HUDEP-2 (cell line): Measurements from ENCODE around the gene IL9R.
"Not testable (repeated sequence)": the region's sequence is repeated elsewhere in the genome, so short reads cannot be mapped to it uniquely, and the experiment has no call there.

Experiments used
- DNase-seq, 76 experiments: peaks; one replicate each; lab custom pipeline; 2025; ENCODE audit not compliant: unreplicated experiment in 76 of 76; lab: John Stamatoyannopoulos, UW

IL9R gene

GRCh38 chrX:155997436-155997835 is at the start of gene IL9R:
Gene IL9R (plus strand): TSS chrX:155997696. CDS start chrX:155997760, 64 bp downstream.
- DNase-seq: no peak

GRCh38 chrX:155949098-155949497 is 48.4 kb upstream of the IL9R start:
- DNase-seq: no peak

GRCh38 chrX:155951237-155951789 is 46.2 kb upstream of the IL9R start:
- no peak for DNase-seq

- DNase-seq: no peak
These were observed 44.4 kb upstream of the IL9R start for GRCh38 chrX:155953055-155953454.

- DNase-seq: no peak
These were observed 42.7 kb upstream of the IL9R start for GRCh38 chrX:155954793-155955192.

GRCh38 chrX:155956099-155956498 is 41.4 kb upstream of the IL9R start:
- no peak for DNase-seq

- DNase-seq: no peak
These were observed 40.8 kb upstream of the IL9R start for GRCh38 chrX:155956649-155957048.

GRCh38 chrX:155957843-155958242 is 39.7 kb upstream of the IL9R start:
- DNase-seq: no peak

GRCh38 chrX:155959018-155959587 is 38.4 kb upstream of the IL9R start:
- no peak for DNase-seq

GRCh38 chrX:155962906-155963305 is 34.6 kb upstream of the IL9R start:
- no peak for DNase-seq

- DNase-seq: peak in 62 of 76 experiments; percentile 1 to 65 (median 26)
These were observed 30.6 kb upstream of the IL9R start for GRCh38 chrX:155966876-155967275.

- peak in 1 of 76 experiments; percentile 9 for DNase-seq
These were observed 29.7 kb upstream of the IL9R start for GRCh38 chrX:155967653-155968325.

- peak in 15 of 76 experiments; percentile 1 to 51 (median 17) for DNase-seq
These were observed 29.2 kb upstream of the IL9R start for GRCh38 chrX:155968326-155968661.

- DNase-seq: no peak
These were observed 28.7 kb upstream of the IL9R start for GRCh38 chrX:155968791-155969190.

- DNase-seq: not testable (repeated sequence)
These were observed 25.8 kb upstream of the IL9R start for GRCh38 chrX:155971658-155972057.

GRCh38 chrX:155972241-155972640 is 25.3 kb upstream of the IL9R start:
- DNase-seq: not testable (repeated sequence)

- DNase-seq: no peak
These were observed 14.2 kb upstream of the IL9R start for GRCh38 chrX:155983326-155983725.

GRCh38 chrX:155985208-155985607 is 12.3 kb upstream of the IL9R start:
- no peak for DNase-seq

GRCh38 chrX:155986995-155987394 is 10.5 kb upstream of the IL9R start:
- DNase-seq: not testable (repeated sequence)

- DNase-seq: no peak
These were observed 8.6 kb upstream of the IL9R start for GRCh38 chrX:155988859-155989258.

- DNase-seq: no peak
These were observed 4.1 kb upstream of the IL9R start for GRCh38 chrX:155993421-155993820.

GRCh38 chrX:155995321-155995875 is 2.1 kb upstream of the IL9R start:
- no peak for DNase-seq
